ENCODE results near the gene TRIL. TPM values are rescaled to one million over a fixed set of nuclear protein-coding genes. Genes with fewer than 3 reads are reported as not detected.
A peak's percentile ranks its signal among the peaks of the same experiment; 100 is the strongest.

Gene TRIL
- total RNA-seq (20.4 TPM), polyA plus RNA-seq (3.3 TPM)

- no peaks in the 10 kb centered on the region for H3K36me3 ChIP-seq (ENCODE audit: insufficient read depth)
- H3K4me3 ChIP-seq (ENCODE audit: low read depth, low read length): peak within 1 kb of the TSS; percentile 44
- WGBS: 3% methylated on average over 66 of the region's 66 CpGs
- H3K4me1 ChIP-seq (ENCODE audit: insufficient read depth): no peaks in the 10 kb centered on the region
- DNase-seq (ENCODE audit: extremely low spot score): peak; percentile 81
- H3K27ac ChIP-seq (ENCODE audit: low read depth): no peak within 1 kb of the TSS
These were observed at the start of gene TRIL for GRCh38 chr7:28958235-28958979. Gene TRIL, minus strand, starts transcription at chr7:28958330. Its CDS starts 284 bp downstream, at chr7:28958046.

GRCh38 chr7:29007127-29007526 is 49.0 kb upstream of the TRIL start:
- Histone ChIP-seq H3K27ac (ENCODE audit: low read depth) (no peak overlapping the region), H3K4me1 (ENCODE audit: insufficient read depth) (peaks cover 2% of the 10 kb centered on the region), H3K36me3 (ENCODE audit: insufficient read depth) (no peaks in the 10 kb centered on the region), H3K4me3 (ENCODE audit: low read depth, low read length) (no peak overlapping the region)
- no peak for DNase-seq (ENCODE audit: extremely low spot score)
- 87% methylated on average over 2 of the region's 2 CpGs for WGBS

GRCh38 chr7:29005829-29006228 is 47.7 kb upstream of the TRIL start:
- no peaks in the 10 kb centered on the region for H3K36me3 ChIP-seq (ENCODE audit: insufficient read depth)
- H3K27ac ChIP-seq (ENCODE audit: low read depth): no peak overlapping the region
- 39% methylated on average over 3 of the region's 3 CpGs for WGBS
- peaks cover 2% of the 10 kb centered on the region for H3K4me1 ChIP-seq (ENCODE audit: insufficient read depth)
- DNase-seq (ENCODE audit: extremely low spot score): no peak
- H3K4me3 ChIP-seq (ENCODE audit: low read depth, low read length): no peak overlapping the region

GRCh38 chr7:29005406-29005805 is 47.3 kb upstream of the TRIL start:
- H3K4me3 ChIP-seq (ENCODE audit: low read depth, low read length): no peak overlapping the region
- H3K27ac ChIP-seq (ENCODE audit: low read depth): no peak overlapping the region
- 52% methylated on average over 1 of the region's 1 CpG for WGBS
- peaks cover 2% of the 10 kb centered on the region for H3K4me1 ChIP-seq (ENCODE audit: insufficient read depth)
- DNase-seq (ENCODE audit: extremely low spot score): no peak
- H3K36me3 ChIP-seq (ENCODE audit: insufficient read depth): no peaks in the 10 kb centered on the region

- no peak for DNase-seq (ENCODE audit: extremely low spot score)
- Histone ChIP-seq H3K4me3 (ENCODE audit: low read depth, low read length) (no peak overlapping the region), H3K36me3 (ENCODE audit: insufficient read depth) (no peaks in the 10 kb centered on the region), H3K4me1 (ENCODE audit: insufficient read depth) (peaks cover 2% of the 10 kb centered on the region), H3K27ac (ENCODE audit: low read depth) (no peak overlapping the region)
- WGBS: 97% methylated on average over 5 of the region's 5 CpGs
These were observed 45.6 kb upstream of the TRIL start for GRCh38 chr7:29003703-29004102.

GRCh38 chr7:29000717-29001076 is 42.6 kb upstream of the TRIL start:
- Histone ChIP-seq H3K27ac (ENCODE audit: low read depth) (no peak overlapping the region), H3K36me3 (ENCODE audit: insufficient read depth) (no peaks in the 10 kb centered on the region), H3K4me1 (ENCODE audit: insufficient read depth) (peaks cover 3% of the 10 kb centered on the region), H3K4me3 (ENCODE audit: low read depth, low read length) (no peak overlapping the region)
- 97% methylated on average over 2 of the region's 2 CpGs for WGBS
- DNase-seq (ENCODE audit: extremely low spot score): no peak

GRCh38 chr7:28999895-29000716 is 42.0 kb upstream of the TRIL start:
- DNase-seq (ENCODE audit: extremely low spot score): no peak
- H3K27ac ChIP-seq (ENCODE audit: low read depth): no peak overlapping the region
- H3K4me3 ChIP-seq (ENCODE audit: low read depth, low read length): no peak overlapping the region
- H3K36me3 ChIP-seq (ENCODE audit: insufficient read depth): no peaks in the 10 kb centered on the region
- 84% methylated on average over 12 of the region's 12 CpGs for WGBS
- peaks cover 1% of the 10 kb centered on the region for H3K4me1 ChIP-seq (ENCODE audit: insufficient read depth)

- 97% methylated on average over 5 of the region's 5 CpGs for WGBS
- H3K36me3 ChIP-seq (ENCODE audit: insufficient read depth): no peaks in the 10 kb centered on the region
- H3K4me1 ChIP-seq (ENCODE audit: insufficient read depth): peaks cover 1% of the 10 kb centered on the region
- H3K27ac ChIP-seq (ENCODE audit: low read depth): no peak overlapping the region
- DNase-seq (ENCODE audit: extremely low spot score): no peak
- H3K4me3 ChIP-seq (ENCODE audit: low read depth, low read length): no peak overlapping the region
These were observed 41.3 kb upstream of the TRIL start for GRCh38 chr7:28999427-28999826.

GRCh38 chr7:28998105-28998504 is 40.0 kb upstream of the TRIL start:
- DNase-seq (ENCODE audit: extremely low spot score): no peak
- no peaks in the 10 kb centered on the region for H3K36me3 ChIP-seq (ENCODE audit: insufficient read depth)
- 44% methylated on average over 4 of the region's 4 CpGs for WGBS
- no peak overlapping the region for H3K4me3 ChIP-seq (ENCODE audit: low read depth, low read length)
- H3K27ac ChIP-seq (ENCODE audit: low read depth): no peak overlapping the region
- H3K4me1 ChIP-seq (ENCODE audit: insufficient read depth): peaks cover 1% of the 10 kb centered on the region

GRCh38 chr7:28996836-28997235 is 38.7 kb upstream of the TRIL start:
- peaks cover 1% of the 10 kb centered on the region for H3K4me1 ChIP-seq (ENCODE audit: insufficient read depth)
- no peak for DNase-seq (ENCODE audit: extremely low spot score)
- H3K27ac ChIP-seq (ENCODE audit: low read depth): no peak overlapping the region
- H3K36me3 ChIP-seq (ENCODE audit: insufficient read depth): no peaks in the 10 kb centered on the region
- H3K4me3 ChIP-seq (ENCODE audit: low read depth, low read length): no peak overlapping the region
- WGBS: 81% methylated on average over 6 of the region's 6 CpGs

GRCh38 chr7:28993371-28993770 is 35.2 kb upstream of the TRIL start:
- 95% methylated on average over 4 of the region's 4 CpGs for WGBS
- H3K4me1 ChIP-seq (ENCODE audit: insufficient read depth): peaks cover 4% of the 10 kb centered on the region

GRCh38 chr7:28992798-28993197 is 34.7 kb upstream of the TRIL start:
- peaks cover 4% of the 10 kb centered on the region for H3K4me1 ChIP-seq (ENCODE audit: insufficient read depth)
- H3K4me3 ChIP-seq (ENCODE audit: low read depth, low read length): no peak overlapping the region
- no peak for DNase-seq (ENCODE audit: extremely low spot score)
- no peak overlapping the region for H3K27ac ChIP-seq (ENCODE audit: low read depth)
- H3K36me3 ChIP-seq (ENCODE audit: insufficient read depth): no peaks in the 10 kb centered on the region
- 84% methylated on average over 1 of the region's 1 CpG for WGBS

More at GRCh38 chr7:28993371-28993770, 35.2 kb upstream of the TRIL start:
- no peak overlapping the region for H3K27ac ChIP-seq (ENCODE audit: low read depth)
- H3K36me3 ChIP-seq (ENCODE audit: insufficient read depth): no peaks in the 10 kb centered on the region
- DNase-seq (ENCODE audit: extremely low spot score): no peak
- H3K4me3 ChIP-seq (ENCODE audit: low read depth, low read length): no peak overlapping the region

GRCh38 chr7:28990200-28990960 is 32.2 kb upstream of the TRIL start:
- DNase-seq (ENCODE audit: extremely low spot score): no peak
- Histone ChIP-seq H3K4me1 (ENCODE audit: insufficient read depth) (peaks cover 3% of the 10 kb centered on the region), H3K4me3 (ENCODE audit: low read depth, low read length) (no peak overlapping the region), H3K36me3 (ENCODE audit: insufficient read depth) (no peaks in the 10 kb centered on the region), H3K27ac (ENCODE audit: low read depth) (no peak overlapping the region)
- 90% methylated on average over 11 of the region's 11 CpGs for WGBS
